H1 (cell line): Measurements from ENCODE around the gene PTDSS2. TPM values are rescaled to one million over a fixed set of nuclear protein-coding genes. Genes with fewer than 3 reads are reported as not detected.

ENCODE experiments used
- CTCF ChIA-PET: fragments of 300-600 bp; sonication (Branson Sonifier 250); formaldehyde crosslinking; loops from one replicate; lab custom pipeline; 2021; ENCODE audit not compliant: partially characterized antibody; lab: Charles Lee
- POLR2A ChIA-PET: fragments of 300-600 bp; sonication (Branson Sonifier 250); formaldehyde crosslinking; loops from one replicate; lab custom pipeline; 2021; ENCODE audit warnings: inconsistent platforms; ENCODE audit not compliant: partially characterized antibody; lab: Charles Lee
- DNase-seq, 2 experiments: peaks; one replicate each; pipeline versions ENCODE4 v3.0.0 to v3.0.0-alpha.2; 2010 to 2022; ENCODE audit warnings: low spot score in 2 of 2, low read depth in 1 of 2, mixed read lengths in 1 of 2
- FAIRE-seq: peaks from 2 replicates; lab custom pipeline; 2011; peaks lifted over from hg19 to GRCh38; lab: Jason Lieb, UNC
- H2AFZ ChIP-seq: 2 replicates; pipeline ENCODE4 v1.8.1; 2012; ENCODE audit warnings: low read length, inconsistent platforms
- H2AK5ac ChIP-seq: 2 replicates; pipeline ENCODE4 v1.6.1; 2013; ENCODE audit warnings: low read depth, low read length
- H2BK120ac ChIP-seq: replicated peaks from 2 replicates; pipeline ENCODE3; 2013; ENCODE audit warnings: low read depth, low read length, inconsistent platforms
- H2BK12ac ChIP-seq: 2 replicates; pipeline ENCODE4 v1.6.1; 2013; ENCODE audit warnings: low read depth, low read length
- H2BK15ac ChIP-seq: 2 replicates; pipeline ENCODE4 v1.6.1; 2013; ENCODE audit warnings: low read length
- H2BK20ac ChIP-seq: 2 replicates; pipeline ENCODE4 v1.6.1; 2013; ENCODE audit warnings: low read length
- H2BK5ac ChIP-seq: 2 replicates; pipeline ENCODE4 v1.6.1; 2013; ENCODE audit warnings: low read depth, low read length
- H3K14ac ChIP-seq: 2 replicates; pipeline ENCODE4 v1.6.1; 2013; ENCODE audit warnings: inconsistent platforms; ENCODE audit not compliant: insufficient read length
- H3K18ac ChIP-seq: 2 replicates; pipeline ENCODE4 v1.6.1; 2013; ENCODE audit warnings: low read length; ENCODE audit errors: extremely low read depth
- H3K23ac ChIP-seq: 2 replicates; pipeline ENCODE4 v1.6.1; 2013; ENCODE audit warnings: inconsistent platforms; ENCODE audit not compliant: insufficient read length
- H3K23me2 ChIP-seq: 2 replicates; pipeline ENCODE4 v1.6.1; 2013; ENCODE audit warnings: low read depth, low read length
- H3K27ac ChIP-seq: 2 replicates; pipeline ENCODE4 v1.6.1; 2011; ENCODE audit warnings: low read depth, low read length, inconsistent platforms
- H3K27me3 ChIP-seq, 4 experiments: replicated peaks in 1 of 4; 1 replicate in 1 of 4; 2 replicates in 3 of 4; pipeline versions ENCODE4 v1.6.1 to v1.8.1; 2011 to 2013; ENCODE audit warnings: low read length in 3 of 4, mild to moderate bottlenecking in 3 of 4, inconsistent platforms in 2 of 4, mixed read lengths in 2 of 4, moderate library complexity in 1 of 4; ENCODE audit not compliant: control insufficient read depth in 3 of 4, insufficient read depth in 3 of 4; ENCODE audit errors: extremely low read depth in 1 of 4
- H3K36me3 ChIP-seq, 4 experiments: 2 replicates each; pipeline versions ENCODE4 v1.6.1 to v1.8.1; 2011 to 2013; ENCODE audit warnings: mild to moderate bottlenecking in 4 of 4, low read length in 3 of 4, moderate library complexity in 2 of 4, control low read depth in 1 of 4, inconsistent platforms in 1 of 4; ENCODE audit not compliant: insufficient read depth in 4 of 4, control insufficient read depth in 2 of 4
- H3K4ac ChIP-seq: replicated peaks from 2 replicates; pipeline ENCODE3; 2013; ENCODE audit warnings: low read length, low read depth, mixed read lengths, inconsistent platforms; ENCODE audit not compliant: insufficient read length
- H3K4me1 ChIP-seq, 4 experiments: replicated peaks in 1 of 4; 1 replicate in 1 of 4; 2 replicates in 3 of 4; pipeline versions ENCODE4 v1.6.1 to v1.8.1; 2011 to 2013; ENCODE audit warnings: low read length in 3 of 4, inconsistent platforms in 2 of 4, mixed read lengths in 1 of 4; ENCODE audit not compliant: insufficient read depth in 4 of 4, control insufficient read depth in 3 of 4
- H3K4me2 ChIP-seq, 2 experiments: 2 replicates each; pipeline versions ENCODE4 v1.6.1 to v1.8.1; 2011 to 2013; ENCODE audit warnings: low read depth in 2 of 2, low read length in 2 of 2, control low read depth in 1 of 2, inconsistent platforms in 1 of 2, mild to moderate bottlenecking in 1 of 2; ENCODE audit not compliant: insufficient read depth in 1 of 2
- H3K4me3 ChIP-seq, 4 experiments: fragments of 200-600, 300-600 bp in 1 of 4; sonication (generic), shearing (Covaris generic), sonication (Bioruptor Twin) in 1 of 4; 2 replicates each; pipeline versions ENCODE4 v1.5.1 to v1.8.1; 2011 to 2016; ENCODE audit warnings: low read length in 4 of 4, low read depth in 3 of 4, control low read depth in 2 of 4, inconsistent platforms in 2 of 4, mild to moderate bottlenecking in 2 of 4, mixed read lengths in 1 of 4, moderate library complexity in 1 of 4; ENCODE audit not compliant: insufficient read depth in 2 of 4; ENCODE audit errors: extremely low read depth in 1 of 4
- H3K56ac ChIP-seq: replicated peaks from 2 replicates; pipeline ENCODE3; 2013; ENCODE audit warnings: low read depth, mild to moderate bottlenecking, mixed read lengths, low read length, inconsistent platforms; ENCODE audit not compliant: insufficient read length
- H3K79me1 ChIP-seq: 2 replicates; pipeline ENCODE4 v1.6.1; 2013; ENCODE audit warnings: low read depth, low read length, control low read depth
- H3K79me2 ChIP-seq, 2 experiments: 2 replicates each; pipeline versions ENCODE4 v1.6.1 to v1.8.1; 2012 to 2013; ENCODE audit warnings: low read length in 2 of 2, mild to moderate bottlenecking in 2 of 2, inconsistent platforms in 1 of 2; ENCODE audit not compliant: insufficient read depth in 2 of 2, control insufficient read depth in 1 of 2
- H3K9ac ChIP-seq, 4 experiments: replicated peaks in 1 of 4; 1 replicate in 1 of 4; 2 replicates in 3 of 4; pipeline versions ENCODE4 v1.6.1 to v1.8.1; 2011 to 2013; ENCODE audit warnings: low read depth in 3 of 4, low read length in 3 of 4, control low read depth in 2 of 4, mild to moderate bottlenecking in 2 of 4, moderate library complexity in 2 of 4, inconsistent platforms in 1 of 4; ENCODE audit errors: extremely low read depth in 1 of 4
- H3K9me3 ChIP-seq, 2 experiments: 2 replicates each; pipeline versions ENCODE4 v1.6.1 to v1.8.1; 2012 to 2013; ENCODE audit warnings: mild to moderate bottlenecking in 2 of 2, moderate library complexity in 2 of 2, control low read depth in 1 of 2, inconsistent platforms in 1 of 2, low read depth in 1 of 2, low read length in 1 of 2, mixed read lengths in 1 of 2; ENCODE audit not compliant: insufficient read depth in 2 of 2
- H4K20me1 ChIP-seq, 2 experiments: replicated peaks in 1 of 2; 2 replicates each; pipeline versions ENCODE3 to v1.8.1; 2011 to 2013; ENCODE audit warnings: inconsistent platforms in 2 of 2, low read length in 2 of 2, mild to moderate bottlenecking in 1 of 2; ENCODE audit not compliant: insufficient read depth in 2 of 2, control insufficient read depth in 1 of 2
- H4K5ac ChIP-seq: 2 replicates; pipeline ENCODE4 v1.6.1; 2013; ENCODE audit warnings: low read length, low read depth, mixed read lengths, inconsistent platforms; ENCODE audit not compliant: insufficient read length
- H4K8ac ChIP-seq: 2 replicates; pipeline ENCODE4 v1.8.0; 2013; ENCODE audit warnings: mild to moderate bottlenecking, moderate library complexity, low read length, inconsistent platforms; ENCODE audit not compliant: insufficient read depth; ENCODE audit errors: extremely low read depth
- H4K91ac ChIP-seq: replicated peaks from 2 replicates; pipeline ENCODE3; 2013; ENCODE audit warnings: low read length, mixed read lengths, inconsistent platforms; ENCODE audit not compliant: insufficient read length
- GABPA ChIP-seq: IDR thresholded peaks from 2 replicates; pipeline ENCODE4 v1.6.1; 2011; ENCODE audit warnings: mild to moderate bottlenecking, low read length, moderate library complexity, borderline replicate concordance; ENCODE audit not compliant: insufficient read depth
- HDAC2 ChIP-seq, 2 experiments: fragments of 300-600 bp in 1 of 2; sonication (generic) in 1 of 2; IDR thresholded peaks; 2 replicates each; pipeline ENCODE4 v1.6.1; 2011 to 2012; ENCODE audit warnings: low read depth in 2 of 2, low read length in 2 of 2, mild to moderate bottlenecking in 2 of 2, moderate library complexity in 2 of 2, borderline replicate concordance in 1 of 2, inconsistent platforms in 1 of 2
- POLR2AphosphoS5 ChIP-seq: IDR thresholded peaks from 2 replicates; pipeline ENCODE4 v1.6.1; 2011; ENCODE audit warnings: low read depth, low read length
- RAD21 ChIP-seq, 2 experiments: IDR thresholded peaks in 1 of 2; conservative IDR thresholded peaks in 1 of 2; 2 replicates each; pipeline ENCODE4 v1.6.1; 2011; ENCODE audit warnings: low read depth in 2 of 2, low read length in 2 of 2, improper control_type of control experiment in 1 of 2, inconsistent platforms in 1 of 2, mild to moderate bottlenecking in 1 of 2, moderate library complexity in 1 of 2
- WGBS, 2 experiments: shearing (Covaris generic) in 1 of 2; methylation state at CpG; one replicate each; pipeline versions ENCODE4 v1.1.6 to v1.1.7; 2013 to 2015; ENCODE audit warnings: low lambda C conversion rate in 2 of 2, mixed read lengths in 2 of 2, inconsistent platforms in 1 of 2, low coverage in 1 of 2, missing lambda C conversion rate in 1 of 2; ENCODE audit not compliant: insufficient replicate concordance in 2 of 2, insufficient coverage in 1 of 2, insufficient read length in 1 of 2; ENCODE audit errors: extremely low coverage in 1 of 2, missing lambda C conversion rate in 1 of 2; 5-methylcytosine and 5-hydroxymethylcytosine counted together
- polyA plus RNA-seq, 7 experiments: library from polyadenylated mRNA; depleted of rRNA in 3 of 7; stranded (reverse) in 5 of 7; unstranded in 2 of 7; fragments of >200 nt in 5 of 7; fragments of 200-250 nt in 2 of 7; gene quantifications; 1 replicate in 5 of 7; 2 replicates in 1 of 7; 4 replicates in 1 of 7; pipeline versions ENCODE4 v1.2.1 to v1.2.3, GENCODE V29; 2011 to 2013; ENCODE audit warnings: missing spikeins in 2 of 7, mixed read lengths in 2 of 7
- total RNA-seq: library from RNA; stranded (reverse); fragmentation: NEBNext Ultra II Directional; extraction: Animal tissue kit (Norgen Biotek cat#: 25700); gene quantifications from 2 replicates; pipeline ENCODE4 v1.2.1, GENCODE V29; 2021
- TF ChIP-seq, protein P1 (sequence below): IDR thresholded peaks from 2 replicates; pipeline ENCODE4 v1.6.1; 2011; ENCODE audit warnings: low read depth, mild to moderate bottlenecking, low read length; ENCODE audit not compliant: insufficient read depth

Gene PTDSS2
- total and polyA plus RNA-seq, 2 of the 8 experiments (the other 6 are each of a cell fraction or from before 2014, with no cell fraction given), result 48.7 to 68.2 TPM

DNA sequence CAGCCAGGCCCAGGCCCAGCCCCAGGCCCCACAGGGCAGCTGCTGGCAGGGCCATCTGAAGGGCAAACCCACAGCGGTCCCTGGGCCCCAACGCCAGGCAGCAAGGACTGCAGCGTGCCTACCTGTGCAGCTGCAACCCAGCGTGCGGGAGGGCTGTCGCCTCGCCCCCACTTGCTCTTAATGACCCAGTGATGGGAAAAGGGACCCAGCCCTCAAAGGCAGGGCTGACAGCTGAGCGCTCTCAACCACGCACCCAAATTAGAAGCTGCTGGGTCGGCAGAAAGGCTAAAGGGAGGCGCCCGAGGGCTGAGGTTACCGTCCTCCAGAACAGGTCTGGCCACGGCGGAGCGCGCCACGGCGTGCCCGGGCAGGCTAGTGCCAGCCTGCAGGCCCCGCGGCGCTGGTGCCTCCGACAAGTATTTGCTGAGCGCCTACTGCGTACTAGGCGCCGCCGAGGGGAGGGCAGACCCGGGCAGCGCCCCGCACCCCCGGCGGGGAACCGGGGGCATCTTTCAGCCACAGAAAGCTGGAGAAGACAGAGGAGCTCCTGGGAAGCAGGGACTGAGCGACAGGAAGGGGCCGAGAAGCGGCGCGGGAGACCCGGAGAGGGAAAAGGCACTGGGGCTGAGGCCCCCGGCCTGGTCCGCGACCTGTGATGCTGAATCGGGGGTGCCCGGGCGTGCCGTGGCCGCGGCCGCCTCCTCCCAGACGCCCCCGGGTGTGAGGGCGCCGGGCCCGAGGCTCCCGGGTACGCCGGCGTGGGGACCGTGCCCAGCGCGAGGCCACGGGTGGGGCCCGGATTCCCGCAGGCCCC is 84.5 kb downstream of the PTDSS2 start:
- no peaks in the 10 kb centered on the region for H3K79me1 ChIP-seq
- peaks cover 0 to 15% (median 6%) of the 10 kb centered on the region in 4 experiments; a peak in 5 of 8 replicates for H3K36me3 ChIP-seq
- no peak overlapping the region for H2BK15ac ChIP-seq
- 26% methylated on average over 47 of the region's 66 CpGs; no CpG with 5 or more reads in 1 of the 2 experiments for WGBS, 2 experiments
- H3K23me2 ChIP-seq, result peaks cover 21% of the 10 kb centered on the region; the same call in 1 of the 2 replicates
- ChIA-PET POLR2A (interaction anchor here (1.0 to 1.2 kb wide), 3 partner anchors 28 to 166 kb away, joined by 3 to 5 read pairs (median 4); partner anchors contain the start of gene B4GALNT4), CTCF (interaction anchor here (1.0 to 1.6 kb wide), 3 partner anchors 12 to 85 kb away, joined by 3 to 5 read pairs (median 4); partner anchors contain the start of gene PTDSS2)
- H2BK120ac ChIP-seq, result no peak overlapping the region
- peak overlapping the region; percentile 19; the same call in 1 of the 2 replicates for H3K18ac ChIP-seq
- peak overlapping the region; percentile 16 for H3K56ac ChIP-seq
- DNase-seq (peak in 1 of 2 experiments; percentile 66), FAIRE-seq (no peak)
- H2AK5ac ChIP-seq, result no peak overlapping the region
- peaks cover 0 to 17% (median 10%) of the 10 kb centered on the region in 4 experiments; a peak in 5 of 7 replicates for H3K4me1 ChIP-seq
- H2BK12ac ChIP-seq, result no peak overlapping the region; the same call in 1 of the 2 replicates
- H3K9me3 ChIP-seq, result no peaks in the 10 kb centered on the region
- H2BK5ac ChIP-seq, result no peak overlapping the region
- H3K27ac ChIP-seq, result no peak overlapping the region
- TF ChIP-seq, protein P1, sequence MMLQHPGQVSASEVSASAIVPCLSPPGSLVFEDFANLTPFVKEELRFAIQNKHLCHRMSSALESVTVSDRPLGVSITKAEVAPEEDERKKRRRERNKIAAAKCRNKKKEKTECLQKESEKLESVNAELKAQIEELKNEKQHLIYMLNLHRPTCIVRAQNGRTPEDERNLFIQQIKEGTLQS, result no peak
- TF ChIP-seq HDAC2 (IDR thresholded peaks at IDR 0.05; ENCODE audit: borderline replicate concordance in 1 of 2, low read depth in 2 of 2, low read length in 2 of 2) (no peak), GABPA (peak; percentile 9; the same call in 1 of the 2 replicates), POLR2AphosphoS5 (no peak), RAD21 (IDR thresholded peaks at IDR 0.05 in 1 of 2, conservative IDR thresholded peaks at IDR 0.05 in 1 of 2; ENCODE audit: low read depth in 2 of 2, low read length in 2 of 2) (no peak)
- H3K23ac ChIP-seq, result no peak overlapping the region
- peaks cover 7 to 11% of the 10 kb centered on the region in 2 experiments for H4K20me1 ChIP-seq
- H4K5ac ChIP-seq, result no peak overlapping the region
- peak overlapping the region; percentile 40 for H4K91ac ChIP-seq
- no peak overlapping the region for H4K8ac ChIP-seq
- H2BK20ac ChIP-seq, result no peak overlapping the region
- peak overlapping the region; percentile 52 to 77 (median 70) for H3K4me3 ChIP-seq
- peak overlapping the region in 3 of 4 experiments; percentile 29 to 52 (median 40); a peak in 5 of 7 replicates for H3K9ac ChIP-seq
- H3K4me2 ChIP-seq, result peak overlapping the region; percentile 48 to 72
- H2AFZ ChIP-seq, result no peak overlapping the region
- H3K4ac ChIP-seq, result no peak overlapping the region
- no peak overlapping the region for H3K14ac ChIP-seq
- H3K79me2 ChIP-seq, result no peaks in the 10 kb centered on the region
- peaks cover 0 to 16% (median 6%) of the 10 kb centered on the region in 4 experiments; a peak in 5 of 7 replicates for H3K27me3 ChIP-seq
